ENCODE measurements around the gene BSND.

DNA sequence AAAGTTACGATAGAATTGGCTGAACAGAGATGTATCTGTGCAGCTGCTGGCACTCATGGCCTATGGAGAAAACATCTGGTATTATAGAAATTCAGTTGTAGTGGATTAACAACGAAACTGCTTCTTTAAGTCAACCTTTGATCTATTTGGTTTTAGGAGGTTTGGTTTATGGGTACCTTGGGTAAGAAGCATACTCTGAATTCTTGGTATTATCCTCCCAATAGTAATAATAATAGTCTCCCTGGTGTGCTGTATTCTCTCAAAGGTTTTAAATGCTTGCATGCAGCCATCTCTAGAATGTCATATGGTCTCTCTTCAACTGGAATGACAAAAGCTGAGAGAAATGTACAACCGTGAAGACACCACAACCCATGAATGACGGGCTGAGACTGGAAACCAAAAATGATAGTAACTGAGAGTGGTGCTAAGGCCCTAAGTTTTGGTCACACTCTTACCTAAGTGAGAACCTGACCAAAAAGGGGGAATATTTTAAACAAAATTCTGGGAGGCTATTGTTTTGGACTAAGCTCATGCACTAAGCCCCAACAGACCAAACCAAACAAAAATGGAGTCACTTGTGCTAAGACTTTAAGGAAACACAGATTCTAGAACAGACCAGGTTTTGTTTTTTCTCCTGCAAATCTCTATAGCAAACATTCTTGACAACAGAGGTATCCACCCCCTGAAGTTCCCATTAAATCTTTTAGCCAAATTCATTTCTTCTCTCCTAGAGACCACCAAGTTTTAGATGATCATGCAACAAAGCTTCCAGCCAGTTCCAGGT lies 35.9 kb upstream of the BSND start:
- TF ChIP-seq GATA2 (IDR thresholded peaks at IDR 0.05; ENCODE audit: low read depth, low read length) (no peak), GATA3 (IDR thresholded peaks at IDR 0.05; ENCODE audit: low read depth, low read length) (no peak)

Measured in SH-SY5Y (cell line).